KBM-7 (cell line): ENCODE data around the gene SPRYD4.
"Not testable (repeated sequence)": the region's sequence is repeated elsewhere in the genome, so short reads cannot be mapped to it uniquely, and the experiment has no call there.

Experiments used
- DNase-seq: peaks from one replicate; pipeline ENCODE4 v3.0.0-alpha.2; 2015
- in situ Hi-C: fragments of 300-500 bp; cut with MboI; formaldehyde crosslinking; loops from 2 replicates; pipeline ENCODE4 v1.14.3; 2020; ENCODE audit warnings: low sequenced_read_pairs, low pct_unique_long_range_greater_than_20kb, mixed read lengths

SPRYD4 gene

DNA sequence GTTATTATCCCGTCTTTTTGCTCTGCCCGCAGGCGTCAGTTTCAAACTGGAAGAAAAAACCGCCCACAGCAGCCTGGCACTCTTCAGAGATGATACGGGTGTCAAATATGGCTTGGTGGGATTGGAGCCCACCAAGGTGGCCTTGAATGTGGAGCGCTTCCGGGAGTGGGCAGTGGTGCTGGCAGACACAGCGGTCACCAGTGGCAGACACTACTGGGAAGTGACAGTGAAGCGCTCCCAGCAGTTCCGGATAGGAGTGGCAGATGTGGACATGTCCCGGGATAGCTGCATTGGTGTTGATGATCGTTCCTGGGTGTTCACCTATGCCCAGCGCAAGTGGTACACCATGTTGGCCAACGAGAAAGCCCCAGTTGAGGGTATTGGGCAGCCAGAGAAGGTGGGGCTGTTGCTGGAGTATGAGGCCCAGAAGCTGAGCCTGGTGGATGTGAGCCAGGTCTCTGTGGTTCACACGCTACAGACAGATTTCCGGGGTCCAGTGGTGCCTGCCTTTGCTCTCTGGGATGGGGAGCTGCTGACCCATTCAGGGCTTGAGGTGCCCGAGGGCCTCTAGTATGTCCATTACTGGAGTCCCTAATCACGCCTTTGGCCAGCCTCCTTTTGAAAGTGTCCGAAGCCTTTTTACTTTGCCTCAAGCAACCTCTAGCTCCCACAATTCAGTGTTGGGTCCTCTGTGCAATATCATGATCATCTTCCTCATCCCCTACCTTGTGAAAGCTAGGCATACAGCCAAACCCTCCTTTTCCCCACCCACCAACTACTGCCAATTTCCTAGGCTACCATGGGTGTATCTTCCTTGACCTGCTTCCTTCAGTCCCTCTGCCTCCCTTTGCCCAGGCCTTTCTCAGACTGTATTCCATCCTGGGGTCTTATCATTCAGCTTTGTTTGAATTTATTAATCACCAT is 891 bp downstream of the SPRYD4 start:
- in situ Hi-C loops, result no loop called here
- DNase-seq, result no peak

GRCh38 chr12:56474389-56474788 is 6.0 kb downstream of the SPRYD4 start:
- in situ Hi-C loops, result no loop called here
- DNase-seq, result no peak

DNA sequence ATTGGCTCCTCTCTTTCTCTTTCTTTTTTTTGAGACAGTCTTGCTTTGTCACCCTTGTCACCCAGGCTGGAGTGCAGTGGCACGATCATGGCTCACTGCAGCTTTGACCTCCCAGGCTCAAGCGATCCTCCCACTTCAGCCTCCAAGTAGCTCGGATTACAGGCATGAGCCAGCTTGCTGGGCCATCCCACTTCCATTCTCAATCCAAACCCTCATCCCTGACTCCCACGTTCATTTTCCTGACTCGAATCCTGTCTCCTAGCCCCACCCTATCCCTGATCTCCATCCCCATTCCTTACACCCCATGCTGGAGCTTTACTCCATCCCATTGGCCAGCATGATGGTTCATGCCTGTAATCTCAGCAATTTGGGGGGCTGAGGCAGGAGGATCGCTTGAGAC is 7.8 kb downstream of the SPRYD4 start:
- in situ Hi-C loops, result no loop called here
- no peak for DNase-seq

- in situ Hi-C loops, result no loop called here
Observed at GRCh38 chr12:56476972-56477432, 8.6 kb downstream of the SPRYD4 start.

GRCh38 chr12:56477521-56478225 is 9.3 kb downstream of the SPRYD4 start:
- DNase-seq, result no peak
- in situ Hi-C loops, result no loop called here

More at GRCh38 chr12:56476972-56477432, 8.6 kb downstream of the SPRYD4 start:
- no peak for DNase-seq

DNA sequence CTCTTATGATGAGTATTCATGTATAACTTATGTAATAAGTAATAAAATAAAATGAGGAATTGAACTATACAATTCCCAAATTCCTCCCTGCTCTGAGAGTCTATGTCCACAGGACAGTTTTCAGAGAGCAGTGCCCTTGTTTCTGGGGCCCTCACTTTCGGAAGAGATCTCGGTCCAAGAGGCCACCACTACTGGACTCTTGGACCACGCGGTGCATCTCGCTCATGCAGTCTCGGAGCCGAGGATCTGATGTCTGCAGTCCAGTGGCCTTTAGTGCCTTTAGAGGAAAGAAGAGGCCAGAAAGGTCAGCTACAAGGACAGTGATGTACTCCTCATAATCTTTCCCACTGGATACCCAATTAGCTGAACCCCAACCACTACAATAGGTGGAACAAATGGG is 11.2 kb downstream of the SPRYD4 start:
- in situ Hi-C loops, result no loop called here
- DNase-seq, result no peak

- DNase-seq, result no peak
- in situ Hi-C loops, result no loop called here
Observed at GRCh38 chr12:56484566-56484965, 16.2 kb downstream of the SPRYD4 start.

- DNase-seq, result no peak
- in situ Hi-C loops, result no loop called here
Observed at GRCh38 chr12:56486694-56487093, 18.3 kb downstream of the SPRYD4 start.

GRCh38 chr12:56487448-56488040 is 19.2 kb downstream of the SPRYD4 start:
- in situ Hi-C loops, result no loop called here
- no peak for DNase-seq

GRCh38 chr12:56488041-56488955 is 19.9 kb downstream of the SPRYD4 start, which contains the start of gene GLS2:
TSS of gene GLS2 (minus strand) at chr12:56488161. CDS start at chr12:56488118, 43 bp downstream.
- in situ Hi-C loops, result no loop called here

GRCh38 chr12:56490360-56490759 is 22.0 kb downstream of the SPRYD4 start:
- in situ Hi-C loops, result no loop called here

More at GRCh38 chr12:56488041-56488955, 19.9 kb downstream of the SPRYD4 start, which contains the start of gene GLS2:
- DNase-seq, result no peak

DNA sequence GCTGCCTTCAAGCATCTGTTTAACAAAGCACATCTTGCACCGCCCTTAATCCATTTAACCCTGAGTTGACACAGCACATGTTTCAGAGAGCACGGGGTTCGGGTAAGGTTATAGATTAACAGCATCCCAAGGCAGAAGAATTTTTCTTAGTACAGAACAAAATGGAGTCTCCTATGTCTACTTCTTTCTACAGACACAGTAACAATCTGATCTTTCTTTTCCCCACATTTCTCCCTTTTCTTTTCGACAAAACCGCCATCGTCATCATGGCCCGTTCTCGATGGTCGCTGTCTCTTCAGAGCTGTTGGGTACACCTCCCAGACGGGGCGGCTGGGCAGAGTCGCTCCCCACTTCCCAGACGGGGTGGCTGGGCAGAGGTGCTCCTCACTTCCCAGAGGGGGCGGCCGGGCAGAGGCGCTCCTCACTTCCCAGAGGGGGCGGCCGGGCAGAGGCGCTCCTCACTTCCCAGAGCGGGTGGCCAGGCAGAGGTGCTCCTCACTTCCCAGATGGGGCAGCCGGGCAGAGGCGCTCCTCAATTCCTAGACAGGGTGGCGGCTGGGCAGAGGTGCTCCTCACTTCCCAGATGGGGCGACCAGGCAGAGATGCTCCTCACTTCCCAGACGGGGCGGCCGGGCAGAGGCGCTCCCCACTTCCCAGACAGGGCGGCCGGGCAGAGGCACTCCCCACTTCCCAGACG is 25.2 kb downstream of the SPRYD4 start:
- in situ Hi-C loops, DNase-seq: not testable (repeated sequence)

More at GRCh38 chr12:56490360-56490759, 22.0 kb downstream of the SPRYD4 start:
- DNase-seq, result no peak

DNA sequence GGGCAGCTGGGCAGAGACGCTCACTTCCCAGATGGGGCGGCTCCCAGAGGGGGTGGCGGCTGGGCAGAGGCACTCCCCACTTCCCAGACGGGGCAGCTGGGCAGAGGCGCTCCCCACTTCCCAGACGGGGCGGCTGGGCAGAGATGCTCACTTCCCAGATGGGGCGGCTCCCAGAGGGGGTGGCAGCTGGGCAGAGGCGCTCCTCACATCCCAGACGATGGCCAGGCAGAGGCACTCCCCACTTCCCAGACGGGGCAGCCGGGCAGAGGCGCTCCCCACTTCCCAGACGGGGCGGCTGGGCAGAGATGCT is 25.7 kb downstream of the SPRYD4 start:
- in situ Hi-C loops, DNase-seq: not testable (repeated sequence)

- DNase-seq, in situ Hi-C loops: not testable (repeated sequence)
Observed at GRCh38 chr12:56494481-56494880, 26.1 kb downstream of the SPRYD4 start.

GRCh38 chr12:56496704-56497103 is 28.3 kb downstream of the SPRYD4 start:
- DNase-seq, result peak; percentile 42
- in situ Hi-C loops, result not testable (repeated sequence)

GRCh38 chr12:56498126-56498902 is 29.9 kb downstream of the SPRYD4 start:
- in situ Hi-C loops, DNase-seq: not testable (repeated sequence)

DNA sequence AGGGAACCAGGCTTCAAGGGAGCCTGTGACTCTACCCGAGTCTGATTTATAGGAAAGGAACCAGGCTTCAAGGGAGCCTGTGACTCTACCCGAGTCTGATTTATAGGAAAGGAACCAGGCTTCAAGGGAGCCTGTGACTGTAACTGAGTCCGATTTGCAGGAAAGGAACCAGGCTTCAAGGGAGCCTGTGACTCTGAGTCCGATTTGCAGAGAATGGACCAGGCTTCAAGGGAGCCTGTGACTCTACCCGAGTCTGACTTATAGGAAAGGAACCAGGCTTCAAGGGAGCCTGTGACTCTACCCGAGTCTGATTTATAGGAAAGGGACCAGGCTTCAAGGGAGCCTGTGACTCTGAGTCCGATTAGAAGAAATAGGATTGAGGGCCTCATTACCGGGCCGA is 31.1 kb downstream of the SPRYD4 start:
- in situ Hi-C loops, DNase-seq: not testable (repeated sequence)
